ENCODE data around the gene RANBP10.
A peak's percentile ranks its signal among the peaks of the same experiment; 100 is the strongest.

Gene RANBP10

DNA sequence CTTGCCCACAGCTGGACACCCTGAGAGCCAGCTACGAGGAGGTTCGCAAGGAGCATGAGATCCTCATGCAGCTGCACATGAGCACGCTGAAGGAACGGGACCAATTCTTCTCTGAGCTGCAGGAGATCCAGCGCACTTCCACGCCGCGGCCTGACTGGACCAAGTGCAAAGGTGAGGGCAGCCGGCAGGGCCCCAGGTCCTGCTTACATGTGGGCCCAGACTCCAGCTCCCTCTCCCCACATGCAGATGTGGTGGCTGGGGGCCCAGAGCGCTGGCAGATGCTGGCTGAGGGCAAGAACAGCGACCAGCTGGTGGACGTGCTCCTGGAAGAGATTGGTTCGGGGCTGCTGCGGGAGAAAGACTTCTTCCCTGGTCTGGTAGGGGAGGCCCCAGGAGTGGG lies 19.5 kb upstream of the RANBP10 start:
- TF ChIP-seq ESRRG (CRISPR knock-in tag; IDR thresholded peaks at IDR 0.05) (no peak), ZC3H10 (CRISPR knock-in tag; IDR thresholded peaks at IDR 0.05) (no peak), PPARA (CRISPR knock-in tag; IDR thresholded peaks at IDR 0.05; ENCODE audit: borderline replicate concordance) (no peak), ZFP30 (CRISPR knock-in tag; IDR thresholded peaks at IDR 0.05) (no peak), CSDC2 (CRISPR knock-in tag; IDR thresholded peaks at IDR 0.05) (no peak), TCF4 (CRISPR knock-in tag; IDR thresholded peaks at IDR 0.05; ENCODE audit: borderline replicate concordance) (no peak), OSR1 (CRISPR knock-in tag; IDR thresholded peaks at IDR 0.05) (no peak)
- no peak for ATAC-seq

DNA sequence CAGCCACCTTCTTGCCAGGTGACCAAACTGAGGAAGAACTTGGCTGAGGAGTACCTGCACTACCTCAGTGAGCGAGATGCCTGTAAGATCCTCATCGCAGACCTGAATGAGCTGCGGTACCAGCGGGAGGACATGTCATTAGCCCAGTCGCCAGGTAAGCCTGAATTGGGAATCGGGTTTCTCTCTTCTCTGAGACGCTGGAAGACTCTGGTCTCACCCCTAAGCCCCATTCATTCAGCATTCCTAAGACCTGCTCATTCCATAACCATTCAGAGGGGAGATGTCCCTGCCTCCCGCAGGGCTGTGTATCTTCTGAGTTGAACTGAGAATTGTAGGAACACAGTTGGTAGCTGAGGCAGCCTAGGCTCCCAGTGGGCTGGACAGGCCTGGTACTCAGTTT lies 18.8 kb upstream of the RANBP10 start:
- no peak for ATAC-seq
- TF ChIP-seq TOX (CRISPR knock-in tag; IDR thresholded peaks at IDR 0.05; ENCODE audit: borderline replicate concordance), result no peak
- no peak for TF ChIP-seq CREB5 (CRISPR knock-in tag; IDR thresholded peaks at IDR 0.05; ENCODE audit: low read depth)
- TF ChIP-seq CSDC2 (CRISPR knock-in tag; IDR thresholded peaks at IDR 0.05), result no peak
- TF ChIP-seq CSRNP3 (CRISPR knock-in tag; IDR thresholded peaks at IDR 0.05), result no peak
- no peak for TF ChIP-seq ESRRG (CRISPR knock-in tag; IDR thresholded peaks at IDR 0.05)

DNA sequence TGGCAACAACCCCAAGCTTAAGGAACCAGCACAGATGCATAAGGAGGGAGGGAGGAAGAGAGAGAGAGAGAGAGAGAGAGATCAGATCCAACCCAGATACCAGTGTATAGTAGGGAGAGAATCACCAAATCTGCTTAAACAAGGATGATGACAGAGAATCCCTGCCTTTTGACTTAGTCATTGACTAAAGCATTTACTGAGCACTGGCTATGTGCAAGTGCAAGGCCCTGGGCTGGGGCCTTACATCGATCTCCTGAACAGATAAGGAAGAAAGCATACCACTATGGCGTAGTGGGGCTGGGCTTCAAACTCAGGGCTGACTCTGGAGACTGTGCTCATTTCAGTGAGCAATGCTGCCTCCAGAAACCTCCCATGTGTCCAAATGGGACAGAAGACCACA lies 16.2 kb upstream of the RANBP10 start:
- ATAC-seq, result peak; percentile 25; the same call in 1 of the 3 replicates

More for the DNA sequence above, 16.2 kb upstream of the RANBP10 start:
- TF ChIP-seq CSDC2 (CRISPR knock-in tag; IDR thresholded peaks at IDR 0.05) (no peak), CREB5 (CRISPR knock-in tag; IDR thresholded peaks at IDR 0.05; ENCODE audit: low read depth) (no peak), ZNF8 (CRISPR knock-in tag; IDR thresholded peaks at IDR 0.05) (no peak), ZFP30 (CRISPR knock-in tag; IDR thresholded peaks at IDR 0.05) (no peak), ZFP3 (CRISPR knock-in tag; IDR thresholded peaks at IDR 0.05) (no peak), OSR1 (CRISPR knock-in tag; IDR thresholded peaks at IDR 0.05) (no peak), PPARA (CRISPR knock-in tag; IDR thresholded peaks at IDR 0.05; ENCODE audit: borderline replicate concordance) (no peak), RARB (CRISPR knock-in tag; IDR thresholded peaks at IDR 0.05) (no peak), CSRNP3 (CRISPR knock-in tag; IDR thresholded peaks at IDR 0.05) (no peak), ARNTL (CRISPR knock-in tag; IDR thresholded peaks at IDR 0.05; ENCODE audit: borderline replicate concordance, low read depth) (no peak), PATZ1 (CRISPR knock-in tag; IDR thresholded peaks at IDR 0.05; ENCODE audit: borderline replicate concordance) (no peak), ESRRG (CRISPR knock-in tag; IDR thresholded peaks at IDR 0.05) (no peak), TCF4 (CRISPR knock-in tag; IDR thresholded peaks at IDR 0.05; ENCODE audit: borderline replicate concordance) (no peak), ZNF70 (CRISPR knock-in tag; IDR thresholded peaks at IDR 0.05) (no peak)
- TF ChIP-seq, protein P1, sequence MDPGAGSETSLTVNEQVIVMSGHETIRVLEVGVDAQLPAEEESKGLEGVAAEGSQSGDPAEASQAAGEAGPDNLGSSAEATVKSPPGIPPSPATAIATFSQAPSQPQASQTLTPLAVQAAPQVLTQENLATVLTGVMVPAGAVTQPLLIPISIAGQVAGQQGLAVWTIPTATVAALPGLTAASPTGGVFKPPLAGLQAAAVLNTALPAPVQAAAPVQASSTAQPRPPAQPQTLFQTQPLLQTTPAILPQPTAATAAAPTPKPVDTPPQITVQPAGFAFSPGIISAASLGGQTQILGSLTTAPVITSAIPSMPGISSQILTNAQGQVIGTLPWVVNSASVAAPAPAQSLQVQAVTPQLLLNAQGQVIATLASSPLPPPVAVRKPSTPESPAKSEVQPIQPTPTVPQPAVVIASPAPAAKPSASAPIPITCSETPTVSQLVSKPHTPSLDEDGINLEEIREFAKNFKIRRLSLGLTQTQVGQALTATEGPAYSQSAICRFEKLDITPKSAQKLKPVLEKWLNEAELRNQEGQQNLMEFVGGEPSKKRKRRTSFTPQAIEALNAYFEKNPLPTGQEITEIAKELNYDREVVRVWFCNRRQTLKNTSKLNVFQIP (CRISPR knock-in tag; IDR thresholded peaks at IDR 0.05; ENCODE audit: borderline replicate concordance, low read depth), result no peak
- TF ChIP-seq, protein P2, sequence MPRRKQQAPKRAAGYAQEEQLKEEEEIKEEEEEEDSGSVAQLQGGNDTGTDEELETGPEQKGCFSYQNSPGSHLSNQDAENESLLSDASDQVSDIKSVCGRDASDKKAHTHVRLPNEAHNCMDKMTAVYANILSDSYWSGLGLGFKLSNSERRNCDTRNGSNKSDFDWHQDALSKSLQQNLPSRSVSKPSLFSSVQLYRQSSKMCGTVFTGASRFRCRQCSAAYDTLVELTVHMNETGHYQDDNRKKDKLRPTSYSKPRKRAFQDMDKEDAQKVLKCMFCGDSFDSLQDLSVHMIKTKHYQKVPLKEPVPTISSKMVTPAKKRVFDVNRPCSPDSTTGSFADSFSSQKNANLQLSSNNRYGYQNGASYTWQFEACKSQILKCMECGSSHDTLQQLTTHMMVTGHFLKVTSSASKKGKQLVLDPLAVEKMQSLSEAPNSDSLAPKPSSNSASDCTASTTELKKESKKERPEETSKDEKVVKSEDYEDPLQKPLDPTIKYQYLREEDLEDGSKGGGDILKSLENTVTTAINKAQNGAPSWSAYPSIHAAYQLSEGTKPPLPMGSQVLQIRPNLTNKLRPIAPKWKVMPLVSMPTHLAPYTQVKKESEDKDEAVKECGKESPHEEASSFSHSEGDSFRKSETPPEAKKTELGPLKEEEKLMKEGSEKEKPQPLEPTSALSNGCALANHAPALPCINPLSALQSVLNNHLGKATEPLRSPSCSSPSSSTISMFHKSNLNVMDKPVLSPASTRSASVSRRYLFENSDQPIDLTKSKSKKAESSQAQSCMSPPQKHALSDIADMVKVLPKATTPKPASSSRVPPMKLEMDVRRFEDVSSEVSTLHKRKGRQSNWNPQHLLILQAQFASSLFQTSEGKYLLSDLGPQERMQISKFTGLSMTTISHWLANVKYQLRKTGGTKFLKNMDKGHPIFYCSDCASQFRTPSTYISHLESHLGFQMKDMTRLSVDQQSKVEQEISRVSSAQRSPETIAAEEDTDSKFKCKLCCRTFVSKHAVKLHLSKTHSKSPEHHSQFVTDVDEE (CRISPR knock-in tag; IDR thresholded peaks at IDR 0.05), result no peak

Measured in SK-N-SH treated with all-trans-retinoic acid at 6 μM for 48 hours (cell line).